Stimulated activated CD4-positive, alpha-beta T cell treated with anti-CD3 and anti-CD28 coated beads, Interleukin-4, amount 100 ng/mL, for 4 hours (primary cell): ENCODE data around the gene REXO4.
"Not testable (repeated sequence)": the region's sequence is repeated elsewhere in the genome, so short reads cannot be mapped to it uniquely, and the experiment has no call there.

ENCODE experiments used
- DNase-seq, 2 experiments: peaks; one replicate each; pipeline ENCODE4 v3.0.0-alpha.2; 2020

The REXO4 gene

GRCh38 chr9:133420392-133420827 is 2.6 kb upstream of the REXO4 start:
- no peak for DNase-seq

DNA sequence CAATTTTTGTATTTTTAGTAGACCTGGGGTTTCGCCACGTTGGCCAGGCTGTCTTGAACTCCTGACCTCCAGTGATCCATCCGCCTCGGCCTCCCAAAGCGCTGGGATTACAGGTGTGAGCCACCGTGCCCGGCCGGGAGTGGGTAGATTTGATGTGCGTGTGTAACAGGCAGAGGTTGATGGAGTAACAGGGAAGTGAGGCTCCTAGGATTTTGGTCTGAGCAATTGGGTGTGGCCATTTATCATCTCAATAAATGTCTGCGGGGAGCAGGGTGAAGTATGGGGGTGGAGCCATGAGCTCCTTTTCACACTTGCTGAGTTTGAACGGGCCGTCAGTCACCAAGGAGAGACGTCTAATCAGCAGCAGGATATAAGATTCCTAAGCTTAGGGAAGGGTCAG is 1.2 kb upstream of the REXO4 start:
- no peak for DNase-seq

DNA sequence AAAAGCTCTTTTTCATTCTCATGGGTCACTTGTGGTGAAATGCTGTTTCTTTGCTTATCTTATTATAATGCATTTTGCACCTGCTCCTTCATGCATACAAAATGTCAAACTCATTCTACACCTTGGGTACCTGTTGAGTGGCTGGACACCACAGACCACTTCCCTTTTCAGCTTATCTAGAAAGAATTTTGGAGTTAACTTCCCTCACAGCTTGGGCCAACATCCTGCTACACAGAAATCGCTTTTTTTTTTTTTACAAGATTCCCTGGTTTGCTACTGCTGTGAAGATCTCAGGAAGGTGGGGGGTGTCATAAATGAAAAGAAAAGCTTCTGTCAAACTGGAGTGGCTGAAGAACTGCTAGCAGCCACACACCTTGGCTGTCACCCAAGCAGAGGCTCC is 2.6 kb downstream of the REXO4 start:
- DNase-seq, result no peak

- no peak for DNase-seq
These were observed 9.8 kb downstream of the REXO4 start for GRCh38 chr9:133408042-133408441.

DNA sequence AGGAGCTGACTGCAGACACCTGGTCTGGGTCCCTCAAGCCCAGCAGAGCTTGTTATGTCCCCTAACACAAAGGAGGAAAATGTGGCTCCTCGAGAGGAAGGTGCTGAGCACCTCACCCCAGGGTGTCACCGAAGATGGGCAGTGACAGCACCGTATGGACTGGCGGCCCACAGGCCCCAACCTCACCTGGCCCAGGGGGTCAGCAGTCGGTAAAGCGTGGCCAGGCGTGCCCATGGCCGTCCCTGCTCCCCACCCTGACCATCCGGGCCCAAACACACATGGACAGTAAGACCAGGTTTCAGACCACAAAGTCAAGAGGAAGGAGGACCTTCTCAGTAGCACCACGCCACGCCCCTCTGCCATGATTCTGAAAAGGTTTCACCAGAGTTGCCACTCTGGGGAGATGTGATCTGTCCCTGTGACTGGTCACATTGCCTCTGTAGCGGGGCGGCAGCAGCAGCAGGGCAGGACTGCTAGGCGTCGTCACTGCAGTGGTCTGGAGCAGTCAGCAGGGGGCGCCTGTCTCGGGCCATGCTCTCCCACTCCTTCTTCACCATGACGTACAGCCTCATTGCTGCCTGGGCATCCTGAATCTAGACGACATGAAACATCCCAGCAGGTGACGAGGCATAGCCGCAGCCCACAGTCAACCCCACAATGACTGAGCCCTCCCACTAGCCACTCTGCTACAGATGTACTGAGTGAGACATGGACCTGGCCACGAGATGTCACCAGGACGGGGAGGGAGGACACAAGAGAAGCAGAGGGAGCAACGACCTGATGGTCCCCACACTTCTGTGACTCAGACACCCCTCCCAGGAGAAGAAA is 11.1 kb downstream of the REXO4 start:
- peak; percentile 77 to 79 for DNase-seq

- no peak for DNase-seq
These were observed 12.0 kb downstream of the REXO4 start for GRCh38 chr9:133405508-133406438.

DNA sequence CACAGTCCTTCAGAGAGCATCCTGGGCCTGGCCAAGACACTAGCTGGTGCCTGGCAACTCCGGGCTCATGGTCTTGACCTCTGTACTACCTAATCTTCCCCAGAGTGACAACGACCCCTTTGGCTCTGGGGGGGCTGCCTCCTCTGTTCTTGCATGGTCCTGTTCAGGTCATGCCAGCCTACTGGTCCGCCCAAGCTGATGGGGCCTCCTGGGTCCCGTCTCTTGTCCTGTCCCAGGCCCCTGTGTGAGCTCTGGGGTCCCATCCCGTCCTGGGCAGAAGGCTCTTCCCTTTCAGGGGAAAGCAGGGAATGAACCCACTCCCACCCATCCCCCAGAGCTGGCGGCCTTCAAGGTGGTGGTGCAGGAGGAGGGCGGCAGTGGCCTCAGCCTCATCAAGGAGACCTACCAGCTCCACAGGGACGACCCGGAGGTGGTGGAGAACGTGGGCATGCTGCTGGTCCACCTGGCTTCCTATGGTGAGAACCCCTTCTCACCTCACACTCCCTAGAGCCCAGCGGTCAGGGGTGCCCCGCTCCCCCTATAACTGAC is 13.3 kb downstream of the REXO4 start:
- DNase-seq, result no peak

DNA sequence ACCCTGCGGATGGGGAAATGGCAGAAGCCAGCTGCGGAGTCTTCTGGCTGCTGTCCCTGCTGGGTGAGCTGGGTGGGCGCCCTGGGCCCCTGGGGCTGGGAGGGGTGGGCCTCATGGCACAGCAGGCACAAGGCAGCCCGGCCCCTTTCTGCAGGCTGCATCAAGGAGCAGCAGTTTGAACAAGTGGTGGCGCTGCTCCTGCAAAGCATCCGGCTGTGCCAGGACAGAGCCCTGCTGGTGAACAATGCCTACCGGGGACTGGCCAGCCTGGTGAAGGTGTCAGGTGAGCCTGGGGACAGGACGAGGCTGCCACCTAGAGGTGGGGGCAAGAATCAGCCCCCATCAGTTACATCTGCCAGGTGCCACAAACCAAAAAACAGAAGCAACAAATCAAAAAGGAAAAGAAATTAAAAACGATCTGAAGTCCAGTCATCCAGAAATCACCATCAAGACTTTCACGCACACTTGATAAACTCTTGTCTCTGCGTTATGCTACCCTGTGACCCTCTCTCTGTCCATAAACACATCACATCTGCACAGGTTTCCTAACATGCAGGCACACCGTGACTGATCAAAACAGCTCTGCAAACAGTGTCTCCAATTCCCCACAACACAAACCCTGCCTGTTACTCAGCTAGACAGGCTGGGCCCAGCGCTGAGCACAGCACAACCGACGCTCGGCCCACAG is 13.9 kb downstream of the REXO4 start:
- peak; percentile 50 for DNase-seq

GRCh38 chr9:133402689-133403088 is 15.1 kb downstream of the REXO4 start:
- DNase-seq, result no peak

DNA sequence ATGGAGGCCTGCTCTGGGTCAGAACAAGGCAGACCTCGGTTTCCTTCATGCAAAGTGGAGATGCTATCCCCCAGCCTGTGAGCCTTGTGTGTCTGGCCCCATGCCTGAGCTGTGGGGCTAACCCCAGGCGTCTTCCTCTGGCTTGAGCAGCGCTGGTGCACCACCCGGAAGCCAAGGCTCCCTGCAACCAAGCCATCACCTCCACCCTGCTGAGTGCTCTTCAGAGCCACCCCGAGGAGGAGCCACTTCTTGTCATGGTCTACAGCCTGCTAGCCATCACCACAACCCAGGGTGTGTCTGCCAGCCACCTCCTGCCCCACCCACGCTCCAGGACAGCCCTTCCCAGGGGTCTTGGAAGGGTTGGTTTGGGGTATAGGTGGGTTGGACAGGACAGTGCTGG is 16.2 kb downstream of the REXO4 start:
- DNase-seq, result no peak

DNA sequence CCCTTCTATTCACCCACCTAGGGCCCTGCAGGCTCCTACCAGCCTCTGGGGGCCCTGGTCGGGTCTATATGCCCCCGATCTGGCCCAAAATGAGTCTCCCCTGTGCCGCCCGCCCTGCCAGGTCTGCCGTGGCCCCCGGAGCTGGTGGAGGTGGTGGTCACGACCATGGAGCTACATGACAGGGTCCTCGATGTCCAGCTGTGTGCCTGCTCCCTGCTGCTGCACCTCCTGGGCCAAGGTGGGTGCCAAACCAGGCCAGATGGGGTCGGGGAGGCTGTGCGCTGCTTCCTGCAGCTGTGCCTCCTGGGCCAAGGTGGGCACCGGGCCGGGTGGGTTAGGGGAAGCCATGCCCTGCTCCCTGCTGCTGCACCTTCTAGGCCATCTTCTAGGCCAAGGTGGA is 17.5 kb downstream of the REXO4 start:
- DNase-seq, result no peak

GRCh38 chr9:133397895-133398294 is 19.9 kb downstream of the REXO4 start:
- no peak for DNase-seq

DNA sequence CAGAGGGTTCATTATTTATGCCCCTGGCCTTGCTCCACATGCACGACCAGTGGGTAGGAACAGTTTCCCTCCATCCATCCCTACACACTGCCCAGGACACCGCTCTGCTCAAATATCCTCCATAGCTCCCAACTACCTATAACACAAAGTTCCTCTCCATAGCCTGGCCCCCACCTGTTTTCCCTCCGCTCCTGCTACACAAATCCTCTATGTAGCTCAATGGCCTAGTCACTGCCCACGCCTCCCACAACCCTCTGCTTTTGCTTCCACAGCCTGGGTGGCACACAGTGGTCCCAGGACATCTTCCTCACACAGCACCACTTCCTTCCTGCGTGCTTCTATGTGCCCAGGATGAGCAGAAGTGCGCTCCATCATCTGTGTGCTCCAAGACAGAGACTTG is 20.4 kb downstream of the REXO4 start:
- DNase-seq, result no peak

DNA sequence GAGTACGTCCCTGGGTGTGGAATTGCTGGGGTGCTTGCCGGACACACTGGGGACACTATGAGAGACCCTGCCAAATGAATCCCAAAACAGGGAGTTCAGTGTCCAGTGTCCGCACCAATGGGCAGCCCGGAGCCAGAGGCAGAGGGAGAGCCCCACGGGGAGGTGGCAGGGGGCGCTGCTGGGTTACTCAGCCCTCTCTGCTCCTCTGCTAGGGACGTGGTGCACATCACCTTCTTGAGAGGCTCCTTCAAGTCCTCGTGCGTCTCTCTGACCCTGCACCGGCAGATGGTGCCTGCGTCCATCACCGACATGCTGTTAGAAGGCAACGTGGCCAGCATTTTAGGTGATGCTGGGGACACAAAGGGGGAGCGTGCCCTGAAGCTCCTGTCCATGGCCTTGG is 20.9 kb downstream of the REXO4 start:
- DNase-seq, result no peak

- no peak for DNase-seq
These were observed 23.0 kb downstream of the REXO4 start for GRCh38 chr9:133394687-133395271.

- no peak for DNase-seq
These were observed 24.4 kb downstream of the REXO4 start for GRCh38 chr9:133393399-133393798.

- not testable (repeated sequence) for DNase-seq
These were observed 25.5 kb downstream of the REXO4 start for GRCh38 chr9:133392308-133392707.

DNA sequence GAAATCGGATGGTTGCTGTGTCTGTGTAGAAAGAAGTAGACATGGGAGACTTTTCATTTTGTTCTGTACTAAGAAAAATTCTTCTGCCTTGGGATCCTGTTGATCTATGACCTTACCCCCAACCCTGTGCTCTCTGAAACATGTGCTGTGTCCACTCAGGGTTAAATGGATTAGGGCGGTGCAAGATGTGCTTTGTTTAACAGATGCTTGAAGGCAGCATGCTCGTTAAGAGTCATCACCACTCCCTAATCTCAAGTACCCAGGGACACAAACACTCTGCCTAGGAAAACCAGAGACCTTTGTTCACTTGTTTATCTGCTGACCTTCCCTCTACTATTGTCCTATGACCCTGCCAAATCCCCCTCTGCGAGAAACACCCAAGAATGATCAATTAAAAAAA is 26.4 kb downstream of the REXO4 start:
- not testable (repeated sequence) for DNase-seq

DNA sequence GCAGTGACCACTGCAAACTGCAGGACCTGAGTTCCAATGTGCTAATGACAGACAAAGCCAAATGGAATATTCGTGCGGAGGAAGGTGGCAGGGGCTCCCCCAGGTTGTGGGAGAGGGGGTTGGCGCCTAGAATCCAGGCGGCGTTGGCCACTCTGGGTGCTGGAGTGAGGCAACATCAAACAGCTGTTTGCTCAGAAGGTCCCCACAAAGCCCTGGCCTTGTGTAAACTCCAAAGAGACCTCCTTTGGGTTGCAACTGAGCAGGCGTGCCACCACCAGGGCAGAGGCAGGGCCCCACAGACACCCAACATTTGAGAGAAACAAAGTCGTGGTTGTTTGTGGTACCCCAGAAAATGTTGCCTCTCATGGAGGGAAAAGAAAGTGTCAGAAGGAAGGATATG is 27.1 kb downstream of the REXO4 start:
- no peak for DNase-seq

GRCh38 chr9:133389562-133389961 is 28.2 kb downstream of the REXO4 start:
- no peak for DNase-seq

DNA sequence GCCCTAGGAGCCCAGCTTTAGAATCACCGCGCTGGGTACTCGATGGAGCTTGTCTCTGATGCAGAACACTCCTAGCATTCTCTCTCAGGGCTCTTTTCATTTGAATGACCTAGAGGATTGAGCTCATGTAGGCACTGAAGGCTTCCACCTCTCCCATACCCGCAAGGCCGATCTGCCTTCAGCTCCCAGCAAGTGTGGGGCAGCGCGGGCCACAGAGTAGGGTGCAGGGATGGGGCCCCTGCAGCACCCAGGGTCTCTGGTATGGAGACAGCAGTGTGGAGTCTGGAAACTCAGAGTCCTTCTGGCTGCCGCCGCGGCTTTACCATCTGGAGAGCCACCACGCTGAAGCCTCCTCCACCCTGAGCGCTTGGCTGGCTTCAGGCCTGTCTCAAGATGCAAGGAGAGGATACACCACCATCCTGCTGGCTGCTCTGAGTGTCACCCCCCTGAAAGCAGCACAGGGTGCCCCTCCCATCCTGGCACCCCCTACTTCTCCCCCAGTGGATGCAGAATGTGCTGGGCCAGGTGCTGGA is 28.7 kb downstream of the REXO4 start:
- no peak for DNase-seq

DNA sequence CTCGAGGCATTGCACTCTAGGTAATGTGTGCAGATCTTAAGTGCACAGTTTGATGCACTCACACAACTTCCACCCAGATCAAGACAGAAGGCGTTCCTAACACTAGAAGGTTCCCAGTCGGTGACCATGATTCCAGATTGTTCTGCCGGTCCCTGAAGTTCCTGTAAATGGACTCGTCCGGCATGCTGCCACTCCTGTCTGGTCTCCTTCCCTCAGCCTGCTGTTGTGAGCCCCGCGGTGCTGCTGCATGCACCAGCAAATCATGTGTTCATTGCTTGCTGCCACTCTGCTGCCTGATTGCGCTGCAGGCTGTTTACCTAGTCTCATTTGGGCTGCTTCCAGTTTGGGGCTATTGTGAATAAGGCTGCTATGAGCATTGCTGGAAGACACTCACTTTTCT is 30.1 kb downstream of the REXO4 start:
- no peak for DNase-seq
